ENCODE measurements around the gene CNGA3.

Gene CNGA3

GRCh38 chr2:98445683-98446581 lies 99.7 kb downstream of the CNGA3 start:
- Mint-ChIP-seq H3K27ac (ENCODE audit: low read depth) (peak overlapping the region; percentile 91), H3K4me1 (peaks cover 51% of the 10 kb centered on the region)
- ATAC-seq (replicated peaks; ENCODE audit: extremely low read depth, poor library complexity, severe bottlenecking): no peak

GRCh38 chr2:98446850-98447249 lies 100.6 kb downstream of the CNGA3 start:
- Mint-ChIP-seq H3K9me3 (no peaks in the 10 kb centered on the region), H3K36me3 (ENCODE audit: insufficient read depth) (peaks cover 14% of the 10 kb centered on the region), H3K27ac (ENCODE audit: low read depth) (peak overlapping the region; percentile 91), H3K4me1 (peaks cover 60% of the 10 kb centered on the region), H3K27me3 (no peaks in the 10 kb centered on the region), H3K4me3 (peak overlapping the region; percentile 99)
- no peak for ATAC-seq (replicated peaks; ENCODE audit: extremely low read depth, poor library complexity, severe bottlenecking)
- no peak for DNase-seq (ENCODE audit: low spot score in 2 of 2)

More at GRCh38 chr2:98445683-98446581, 99.7 kb downstream of the CNGA3 start:
- no peak for DNase-seq (ENCODE audit: low spot score in 2 of 2)
- Mint-ChIP-seq H3K4me3 (peak overlapping the region; percentile 99), H3K27me3 (no peaks in the 10 kb centered on the region), H3K9me3 (no peaks in the 10 kb centered on the region), H3K36me3 (ENCODE audit: insufficient read depth) (peaks cover 12% of the 10 kb centered on the region)
